Loucy (cell line): ENCODE results near the gene DCAF8L2.

Experiments
- EZH2phosphoT487 ChIP-seq: fragments of 200-600 bp; IDR thresholded peaks from 2 replicates; pipeline ENCODE4 v1.6.1; 2018; ENCODE audit warnings: antibody characterized with exemption, mild to moderate bottlenecking, moderate library complexity, borderline replicate concordance
- TF ChIP-seq, protein P1 (sequence below): fragments of 200-600 bp; sonication (generic); conservative IDR thresholded peaks from 2 replicates; pipeline ENCODE4 v1.5.1; 2014; ENCODE audit warnings: mild to moderate bottlenecking, antibody characterized with exemption, low read length

DNA sequence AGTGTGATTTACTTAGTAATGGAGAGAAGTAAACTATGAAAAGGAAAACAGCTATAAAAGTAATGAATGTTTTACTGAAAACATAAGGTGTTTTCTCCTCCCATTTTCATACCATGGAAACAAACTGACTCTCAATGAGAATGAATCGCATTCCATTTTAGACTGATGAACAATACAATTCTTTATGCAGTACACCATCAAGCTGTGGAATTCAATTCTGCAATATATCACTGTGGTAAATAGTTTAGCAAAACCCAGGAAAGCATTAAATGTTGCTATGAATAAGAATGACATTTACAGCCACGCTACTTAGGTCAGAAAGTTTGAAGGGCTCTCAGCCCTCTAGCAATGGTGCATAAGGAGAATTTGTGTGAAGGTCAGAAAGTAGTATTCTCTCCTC, 7.4 kb downstream of the DCAF8L2 start:
- TF ChIP-seq, protein P1, sequence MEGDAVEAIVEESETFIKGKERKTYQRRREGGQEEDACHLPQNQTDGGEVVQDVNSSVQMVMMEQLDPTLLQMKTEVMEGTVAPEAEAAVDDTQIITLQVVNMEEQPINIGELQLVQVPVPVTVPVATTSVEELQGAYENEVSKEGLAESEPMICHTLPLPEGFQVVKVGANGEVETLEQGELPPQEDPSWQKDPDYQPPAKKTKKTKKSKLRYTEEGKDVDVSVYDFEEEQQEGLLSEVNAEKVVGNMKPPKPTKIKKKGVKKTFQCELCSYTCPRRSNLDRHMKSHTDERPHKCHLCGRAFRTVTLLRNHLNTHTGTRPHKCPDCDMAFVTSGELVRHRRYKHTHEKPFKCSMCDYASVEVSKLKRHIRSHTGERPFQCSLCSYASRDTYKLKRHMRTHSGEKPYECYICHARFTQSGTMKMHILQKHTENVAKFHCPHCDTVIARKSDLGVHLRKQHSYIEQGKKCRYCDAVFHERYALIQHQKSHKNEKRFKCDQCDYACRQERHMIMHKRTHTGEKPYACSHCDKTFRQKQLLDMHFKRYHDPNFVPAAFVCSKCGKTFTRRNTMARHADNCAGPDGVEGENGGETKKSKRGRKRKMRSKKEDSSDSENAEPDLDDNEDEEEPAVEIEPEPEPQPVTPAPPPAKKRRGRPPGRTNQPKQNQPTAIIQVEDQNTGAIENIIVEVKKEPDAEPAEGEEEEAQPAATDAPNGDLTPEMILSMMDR = no peak
- TF ChIP-seq EZH2phosphoT487 = no peak
